GM12872 (cell line): ENCODE data around the gene KLHL4.

Source experiments
- TF ChIP-seq, protein P1 (sequence below): IDR thresholded peaks from 3 replicates; pipeline ENCODE4 v1.5.1; 2011; ENCODE audit warnings: low read depth, mild to moderate bottlenecking, low read length, moderate library complexity; ENCODE audit not compliant: insufficient read depth

Gene KLHL4

GRCh38 chrX:87664381-87664780, 146.8 kb downstream of the KLHL4 start:
- TF ChIP-seq, protein P1, sequence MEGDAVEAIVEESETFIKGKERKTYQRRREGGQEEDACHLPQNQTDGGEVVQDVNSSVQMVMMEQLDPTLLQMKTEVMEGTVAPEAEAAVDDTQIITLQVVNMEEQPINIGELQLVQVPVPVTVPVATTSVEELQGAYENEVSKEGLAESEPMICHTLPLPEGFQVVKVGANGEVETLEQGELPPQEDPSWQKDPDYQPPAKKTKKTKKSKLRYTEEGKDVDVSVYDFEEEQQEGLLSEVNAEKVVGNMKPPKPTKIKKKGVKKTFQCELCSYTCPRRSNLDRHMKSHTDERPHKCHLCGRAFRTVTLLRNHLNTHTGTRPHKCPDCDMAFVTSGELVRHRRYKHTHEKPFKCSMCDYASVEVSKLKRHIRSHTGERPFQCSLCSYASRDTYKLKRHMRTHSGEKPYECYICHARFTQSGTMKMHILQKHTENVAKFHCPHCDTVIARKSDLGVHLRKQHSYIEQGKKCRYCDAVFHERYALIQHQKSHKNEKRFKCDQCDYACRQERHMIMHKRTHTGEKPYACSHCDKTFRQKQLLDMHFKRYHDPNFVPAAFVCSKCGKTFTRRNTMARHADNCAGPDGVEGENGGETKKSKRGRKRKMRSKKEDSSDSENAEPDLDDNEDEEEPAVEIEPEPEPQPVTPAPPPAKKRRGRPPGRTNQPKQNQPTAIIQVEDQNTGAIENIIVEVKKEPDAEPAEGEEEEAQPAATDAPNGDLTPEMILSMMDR, result peak; percentile 16; the same call in 1 of the 3 replicates

DNA sequence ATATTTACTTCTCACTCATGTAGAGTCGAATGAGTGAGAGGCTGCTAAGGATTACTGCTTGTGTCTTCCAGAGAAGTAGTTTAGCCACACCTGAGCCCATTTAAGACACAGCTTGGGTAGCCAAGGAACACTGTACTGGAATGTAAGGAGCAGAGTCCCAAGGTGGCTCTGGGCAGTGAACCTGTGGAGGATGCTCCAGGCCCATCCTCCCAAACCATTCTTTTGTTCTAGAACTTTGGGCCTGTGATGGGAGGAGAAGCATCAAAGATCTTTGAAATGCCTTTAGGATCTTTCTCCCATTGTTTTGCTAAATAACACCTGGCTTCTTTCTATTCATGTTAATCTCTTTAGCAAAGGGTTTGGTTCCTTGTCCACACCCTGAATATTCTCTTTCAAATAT, 162.2 kb downstream of the KLHL4 start:
- TF ChIP-seq, protein P1, result no peak

GRCh38 chrX:87687703-87688102, 170.1 kb downstream of the KLHL4 start:
- TF ChIP-seq, protein P1, result no peak

- TF ChIP-seq, protein P1, result no peak
Observed at GRCh38 chrX:87693204-87693603, 175.6 kb downstream of the KLHL4 start.

- TF ChIP-seq, protein P1, result no peak
Observed at GRCh38 chrX:87697409-87697808, 179.8 kb downstream of the KLHL4 start.

GRCh38 chrX:87702795-87703194, 185.2 kb downstream of the KLHL4 start:
- TF ChIP-seq, protein P1, result no peak

DNA sequence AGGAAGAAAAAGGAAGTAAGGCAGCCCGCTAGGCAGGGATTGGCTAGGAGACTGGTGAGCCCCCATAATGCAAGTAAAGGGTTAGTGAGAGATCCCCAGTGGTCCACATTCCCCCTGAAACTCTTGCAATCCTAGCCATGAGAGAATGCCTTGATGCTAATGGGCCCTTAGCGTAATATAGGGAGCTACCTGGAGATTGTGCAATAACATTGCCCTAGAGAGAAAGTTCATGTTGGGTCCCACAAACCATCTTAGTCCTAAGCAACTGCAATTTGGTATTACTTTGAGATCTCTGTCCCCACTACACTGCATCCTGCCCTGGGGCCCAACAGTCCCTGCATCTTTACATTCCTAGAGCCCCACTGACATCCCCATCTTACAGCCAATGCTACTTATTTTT, 188.5 kb downstream of the KLHL4 start:
- TF ChIP-seq, protein P1, result no peak

- TF ChIP-seq, protein P1, result no peak
Observed at GRCh38 chrX:87710580-87710979, 193.0 kb downstream of the KLHL4 start.
